ENCODE results near the gene GLT6D1.

The GLT6D1 gene, protein sequence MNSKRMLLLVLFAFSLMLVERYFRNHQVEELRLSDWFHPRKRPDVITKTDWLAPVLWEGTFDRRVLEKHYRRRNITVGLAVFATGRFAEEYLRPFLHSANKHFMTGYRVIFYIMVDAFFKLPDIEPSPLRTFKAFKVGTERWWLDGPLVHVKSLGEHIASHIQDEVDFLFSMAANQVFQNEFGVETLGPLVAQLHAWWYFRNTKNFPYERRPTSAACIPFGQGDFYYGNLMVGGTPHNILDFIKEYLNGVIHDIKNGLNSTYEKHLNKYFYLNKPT

DNA sequence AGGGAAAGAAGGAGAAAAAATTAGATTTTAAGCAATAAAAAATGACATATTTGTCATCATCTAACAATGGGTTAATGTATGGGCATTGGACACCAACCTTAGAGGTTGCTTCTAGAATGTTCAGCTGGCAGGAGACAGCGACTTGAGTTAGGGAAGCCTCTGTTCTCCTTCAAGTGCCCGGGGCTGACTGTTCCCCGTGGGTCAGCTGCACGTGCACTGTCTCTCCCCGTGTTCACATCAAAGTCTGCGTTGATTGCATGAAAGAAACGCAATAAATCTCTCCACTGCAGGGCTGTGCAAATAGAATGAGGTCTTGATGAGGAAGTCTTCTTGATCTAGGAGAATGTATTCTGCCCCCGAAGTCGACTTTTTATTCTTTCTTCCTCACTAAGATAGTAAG, at the start of gene GLT6D1:
GLT6D1 (minus strand) TSS at position 345 of the 400 bp plus-strand sequence. CDS start 353 bp downstream, outside the sequence.
- no peak within 1 kb of the TSS for H3K4me3 ChIP-seq (ENCODE audit: low read length)
- no peaks in the 10 kb centered on the region for H3K9me3 ChIP-seq (replicated peaks; ENCODE audit: insufficient read depth, low read length)
- no peaks in the 10 kb centered on the region for H3K36me3 ChIP-seq (replicated peaks; ENCODE audit: insufficient read depth, low read length)
- H4K20me1 ChIP-seq (ENCODE audit: insufficient read depth, low read length) = no peaks in the 10 kb centered on the region
- no peak within 1 kb of the TSS for H3K9ac ChIP-seq (ENCODE audit: low read length)
- no peak within 1 kb of the TSS for H3K4me2 ChIP-seq (ENCODE audit: low read depth, low read length)
- H3K79me2 ChIP-seq (ENCODE audit: low read length) = no peaks in the 10 kb centered on the region
- no peak within 1 kb of the TSS for H3K27ac ChIP-seq (ENCODE audit: low read length)
- H3K9me2 ChIP-seq (replicated peaks; ENCODE audit: insufficient read depth, low read length) = no peaks in the 10 kb centered on the region
- H2AFZ ChIP-seq (ENCODE audit: low read length) = no peak within 1 kb of the TSS
- no peak for DNase-seq
- H3K27me3 ChIP-seq (replicated peaks; ENCODE audit: insufficient read depth, low read length) = peaks cover 53% of the 10 kb centered on the region
- TF ChIP-seq EZH2phosphoT487 (IDR thresholded peaks at IDR 0.05; ENCODE audit: low read length) (no peak), EZH2 (optimal IDR thresholded peaks at IDR 0.05; ENCODE audit: low read depth, low read length) (no peak)
- TF ChIP-seq, protein P1, sequence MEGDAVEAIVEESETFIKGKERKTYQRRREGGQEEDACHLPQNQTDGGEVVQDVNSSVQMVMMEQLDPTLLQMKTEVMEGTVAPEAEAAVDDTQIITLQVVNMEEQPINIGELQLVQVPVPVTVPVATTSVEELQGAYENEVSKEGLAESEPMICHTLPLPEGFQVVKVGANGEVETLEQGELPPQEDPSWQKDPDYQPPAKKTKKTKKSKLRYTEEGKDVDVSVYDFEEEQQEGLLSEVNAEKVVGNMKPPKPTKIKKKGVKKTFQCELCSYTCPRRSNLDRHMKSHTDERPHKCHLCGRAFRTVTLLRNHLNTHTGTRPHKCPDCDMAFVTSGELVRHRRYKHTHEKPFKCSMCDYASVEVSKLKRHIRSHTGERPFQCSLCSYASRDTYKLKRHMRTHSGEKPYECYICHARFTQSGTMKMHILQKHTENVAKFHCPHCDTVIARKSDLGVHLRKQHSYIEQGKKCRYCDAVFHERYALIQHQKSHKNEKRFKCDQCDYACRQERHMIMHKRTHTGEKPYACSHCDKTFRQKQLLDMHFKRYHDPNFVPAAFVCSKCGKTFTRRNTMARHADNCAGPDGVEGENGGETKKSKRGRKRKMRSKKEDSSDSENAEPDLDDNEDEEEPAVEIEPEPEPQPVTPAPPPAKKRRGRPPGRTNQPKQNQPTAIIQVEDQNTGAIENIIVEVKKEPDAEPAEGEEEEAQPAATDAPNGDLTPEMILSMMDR (IDR thresholded peaks at IDR 0.05; ENCODE audit: low read length) = no peak
- no peaks in the 10 kb centered on the region for H3K4me1 ChIP-seq (ENCODE audit: low read length)
- no peaks in the 10 kb centered on the region for H3F3A ChIP-seq (ENCODE audit: insufficient read depth, low read length)

DNA sequence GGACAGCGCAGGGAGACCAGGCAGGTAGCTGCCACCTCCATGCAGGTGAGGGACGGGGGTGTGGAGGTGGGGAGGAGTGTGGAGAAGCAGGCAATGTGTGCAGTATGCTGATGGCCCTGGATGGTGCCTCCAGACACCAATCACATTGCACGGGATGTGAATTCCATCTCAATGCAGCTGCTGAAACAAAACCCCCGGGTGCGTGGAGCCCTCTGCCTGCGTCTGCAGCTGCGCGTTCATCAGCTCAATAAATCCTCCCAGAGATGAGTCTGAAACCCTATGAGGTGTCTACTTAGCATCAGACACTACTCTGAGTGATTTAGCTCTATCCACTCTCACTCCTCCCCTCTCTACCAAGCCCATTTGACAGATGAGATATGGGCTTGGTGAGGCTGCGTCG, 49.7 kb upstream of the GLT6D1 start:
- Histone ChIP-seq H2AFZ (ENCODE audit: low read length) (no peak overlapping the region), H3F3A (ENCODE audit: insufficient read depth, low read length) (no peaks in the 10 kb centered on the region), H3K27me3 (replicated peaks; ENCODE audit: insufficient read depth, low read length) (peaks cover 91% of the 10 kb centered on the region), H3K4me3 (ENCODE audit: low read length) (no peak overlapping the region), H4K20me1 (ENCODE audit: insufficient read depth, low read length) (no peaks in the 10 kb centered on the region), H3K27ac (ENCODE audit: low read length) (no peak overlapping the region), H3K79me2 (ENCODE audit: low read length) (no peaks in the 10 kb centered on the region), H3K9me3 (replicated peaks; ENCODE audit: insufficient read depth, low read length) (no peaks in the 10 kb centered on the region), H3K4me2 (ENCODE audit: low read depth, low read length) (no peak overlapping the region), H3K4me1 (ENCODE audit: low read length) (no peaks in the 10 kb centered on the region), H3K9ac (ENCODE audit: low read length) (no peak overlapping the region), H3K9me2 (replicated peaks; ENCODE audit: insufficient read depth, low read length) (no peaks in the 10 kb centered on the region), H3K36me3 (replicated peaks; ENCODE audit: insufficient read depth, low read length) (no peaks in the 10 kb centered on the region)
- TF ChIP-seq EZH2 (optimal IDR thresholded peaks at IDR 0.05; ENCODE audit: low read depth, low read length) (no peak), EZH2phosphoT487 (IDR thresholded peaks at IDR 0.05; ENCODE audit: low read length) (no peak)
- TF ChIP-seq, protein P1 (IDR thresholded peaks at IDR 0.05; ENCODE audit: low read length) = no peak
- no peak for DNase-seq

DNA sequence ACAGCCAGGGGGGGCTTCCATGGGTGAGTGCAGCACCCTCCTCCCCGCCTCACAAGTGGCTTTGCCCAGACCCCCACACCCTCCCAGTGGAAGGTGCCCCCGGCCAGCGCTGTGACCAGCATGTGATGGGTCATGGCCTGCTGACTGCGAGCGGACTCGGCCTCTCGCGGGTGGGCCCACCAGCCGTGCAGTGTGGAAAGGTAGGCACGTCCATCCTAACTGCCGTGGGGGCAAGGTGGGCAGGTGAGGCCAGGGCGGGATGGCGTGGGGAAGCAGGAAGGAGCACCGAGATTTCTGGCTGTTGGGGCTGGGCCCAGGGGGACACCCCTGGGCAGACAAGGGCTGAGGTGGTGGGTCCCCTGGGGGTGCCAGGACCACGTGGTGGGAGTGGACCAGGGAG, 47.9 kb upstream of the GLT6D1 start:
- H3K9ac ChIP-seq (ENCODE audit: low read length) = no peak overlapping the region
- peaks cover 90% of the 10 kb centered on the region for H3K27me3 ChIP-seq (replicated peaks; ENCODE audit: insufficient read depth, low read length)
- H3K9me3 ChIP-seq (replicated peaks; ENCODE audit: insufficient read depth, low read length) = no peaks in the 10 kb centered on the region
- no peaks in the 10 kb centered on the region for H3K36me3 ChIP-seq (replicated peaks; ENCODE audit: insufficient read depth, low read length)
- H3F3A ChIP-seq (ENCODE audit: insufficient read depth, low read length) = no peaks in the 10 kb centered on the region
- H3K9me2 ChIP-seq (replicated peaks; ENCODE audit: insufficient read depth, low read length) = no peaks in the 10 kb centered on the region
- H2AFZ ChIP-seq (ENCODE audit: low read length) = no peak overlapping the region
- H3K4me3 ChIP-seq (ENCODE audit: low read length) = no peak overlapping the region
- no peaks in the 10 kb centered on the region for H3K4me1 ChIP-seq (ENCODE audit: low read length)
- no peak overlapping the region for H3K4me2 ChIP-seq (ENCODE audit: low read depth, low read length)
- TF ChIP-seq, protein P1 (IDR thresholded peaks at IDR 0.05; ENCODE audit: low read length) = no peak
- TF ChIP-seq EZH2 (optimal IDR thresholded peaks at IDR 0.05; ENCODE audit: low read depth, low read length) (no peak), EZH2phosphoT487 (IDR thresholded peaks at IDR 0.05; ENCODE audit: low read length) (no peak)
- H3K79me2 ChIP-seq (ENCODE audit: low read length) = no peaks in the 10 kb centered on the region
- no peaks in the 10 kb centered on the region for H4K20me1 ChIP-seq (ENCODE audit: insufficient read depth, low read length)
- H3K27ac ChIP-seq (ENCODE audit: low read length) = no peak overlapping the region
- no peak for DNase-seq

Data from MM.1S (cell line).